GM18951 (cell line): ENCODE results near the gene DLK2.
"Not testable (repeated sequence)": the region's sequence is repeated elsewhere in the genome, so short reads cannot be mapped to it uniquely, and the experiment has no call there.

ENCODE experiments used
- POLR2A ChIP-seq: IDR thresholded peaks from 4 replicates; pipeline ENCODE4 v1.6.1; 2011; ENCODE audit warnings: mild to moderate bottlenecking; ENCODE audit not compliant: insufficient read length, insufficient read depth; ENCODE audit errors: extremely low read depth
- in situ Hi-C: fragments of 300-500 bp; cut with MboI; formaldehyde crosslinking; loops from one replicate; pipeline ENCODE4 v1.12.0; 2022; ENCODE audit warnings: low sequenced_read_pairs, mixed read lengths, inconsistent platforms; ENCODE audit not compliant: unreplicated experiment

Gene DLK2

DNA sequence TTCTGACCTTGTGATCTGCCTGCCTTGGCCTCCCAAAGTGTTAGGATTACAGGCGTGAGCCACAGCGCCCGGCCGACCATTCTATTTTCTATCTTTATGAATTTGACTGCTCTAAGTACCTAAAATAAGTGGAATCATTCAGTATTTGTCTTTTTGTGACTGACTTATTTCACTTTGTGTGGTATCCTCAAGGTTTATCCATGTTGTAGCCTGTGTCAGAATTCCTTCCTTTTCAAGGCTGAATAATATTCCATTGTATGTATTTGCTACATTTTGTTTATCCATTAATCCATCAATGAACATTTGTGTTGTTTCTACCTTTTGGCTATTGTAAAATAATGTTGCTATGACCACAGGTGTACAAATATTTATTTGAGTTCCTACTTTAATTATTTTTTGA, 17.2 kb upstream of the DLK2 start:
- in situ Hi-C loops: no loop called here
- TF ChIP-seq POLR2A: no peak

DNA sequence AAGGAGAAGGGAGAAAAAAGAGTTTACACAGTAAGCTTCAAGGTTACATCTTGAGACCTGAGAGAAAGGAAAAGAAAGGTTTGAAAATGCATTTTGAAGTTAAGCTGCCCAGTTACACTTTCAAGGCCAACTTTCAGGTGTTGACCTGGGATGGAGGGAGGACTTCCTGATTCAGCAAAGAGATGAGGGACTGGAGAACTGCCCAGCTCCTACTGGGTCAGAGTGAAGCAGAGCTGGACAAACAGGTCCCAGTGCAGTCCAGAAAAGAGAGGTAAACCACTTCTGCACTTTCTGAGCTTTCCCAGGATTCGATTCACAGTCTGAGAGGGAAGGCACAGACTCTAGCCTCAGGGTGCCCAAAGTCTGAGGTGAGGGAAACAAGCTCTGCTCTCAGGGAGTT, 16.1 kb upstream of the DLK2 start:
- no peak for TF ChIP-seq POLR2A
- in situ Hi-C loops: no loop called here

DNA sequence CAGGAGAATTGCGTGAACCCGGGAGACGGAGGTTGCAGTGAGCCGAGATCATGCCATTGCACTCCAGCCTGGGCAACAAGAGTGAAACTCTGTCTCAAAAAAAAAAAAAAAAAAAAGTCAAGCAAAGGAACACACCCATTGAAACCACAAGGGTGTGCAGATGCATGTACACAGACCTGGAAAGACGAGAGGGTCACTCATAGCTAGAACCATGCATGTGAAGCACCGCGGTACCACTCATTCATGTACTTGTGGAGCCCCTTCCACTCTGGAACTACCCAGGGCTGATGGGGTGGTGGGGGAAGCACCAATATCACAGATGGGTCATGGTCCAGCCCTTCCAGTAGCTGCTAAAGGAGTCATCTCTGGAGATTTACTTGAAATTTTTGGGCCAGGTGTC, 14.6 kb upstream of the DLK2 start:
- in situ Hi-C loops: no loop called here

DNA sequence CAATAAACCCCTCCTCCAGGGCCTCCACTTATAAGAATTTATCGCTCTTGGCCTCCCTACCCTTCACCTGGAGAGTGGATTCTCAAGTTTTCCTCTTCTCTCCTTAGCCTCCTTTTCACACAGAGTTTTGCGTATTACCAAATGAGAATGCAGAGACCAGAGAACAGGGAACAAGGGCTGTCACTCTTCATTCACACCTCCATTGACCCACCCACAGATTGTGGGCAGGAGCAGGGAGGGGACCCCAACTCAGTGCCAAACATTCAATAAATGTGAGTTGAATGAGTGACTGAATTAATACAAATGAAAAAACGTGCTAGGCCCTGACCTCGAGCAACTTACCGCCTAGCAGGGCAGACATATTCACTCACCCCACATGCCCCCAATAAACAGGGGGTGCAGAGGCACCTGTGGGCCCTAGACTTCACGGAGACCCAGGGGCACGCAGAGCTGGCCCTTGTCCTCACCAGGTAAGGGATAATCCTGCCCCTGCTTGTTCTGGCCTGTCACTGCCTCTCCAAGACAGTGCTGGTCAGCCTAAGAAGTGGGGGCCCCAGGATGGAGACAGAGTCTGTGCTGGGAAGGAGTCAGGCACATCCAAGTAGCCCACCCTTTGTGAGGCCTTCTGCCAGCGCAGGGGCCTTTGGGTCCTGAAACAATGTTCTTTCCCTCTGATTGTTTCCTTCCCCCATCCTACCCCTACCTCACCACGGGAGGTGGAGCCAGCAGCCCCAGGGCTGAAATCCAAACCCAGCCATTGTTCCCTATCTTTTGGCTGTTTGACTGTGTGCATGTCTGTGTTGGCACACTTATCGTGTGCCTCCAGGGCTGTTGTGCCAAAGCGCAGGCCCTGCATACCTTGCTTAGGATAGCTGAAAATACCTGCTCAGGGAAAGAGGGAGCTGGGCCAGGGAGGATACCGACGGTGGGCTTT, 13.7 kb upstream of the DLK2 start:
- TF ChIP-seq POLR2A: no peak
- in situ Hi-C loops: no loop called here

More for the DNA sequence above, 14.6 kb upstream of the DLK2 start:
- no peak for TF ChIP-seq POLR2A

DNA sequence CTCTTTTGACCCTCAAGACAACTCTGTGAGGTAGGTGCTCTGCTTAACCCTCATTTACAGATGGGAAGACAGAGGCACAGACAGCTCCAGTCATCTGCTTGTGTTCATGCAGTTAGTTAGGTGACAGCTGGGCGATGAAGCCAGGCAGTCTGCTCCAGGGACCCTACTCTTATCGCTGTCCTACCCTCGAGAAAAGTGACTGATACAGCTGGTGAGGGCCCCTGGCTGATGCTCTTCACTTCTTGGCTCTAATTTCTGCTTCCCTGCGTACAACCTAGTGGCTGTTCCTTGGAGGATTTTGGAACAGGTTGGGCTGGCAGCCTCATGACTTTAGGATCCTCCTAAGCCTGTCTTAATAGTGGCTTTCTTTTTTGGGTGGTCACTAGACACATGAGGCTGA, 12.9 kb upstream of the DLK2 start:
- in situ Hi-C loops: no loop called here
- TF ChIP-seq POLR2A: no peak

DNA sequence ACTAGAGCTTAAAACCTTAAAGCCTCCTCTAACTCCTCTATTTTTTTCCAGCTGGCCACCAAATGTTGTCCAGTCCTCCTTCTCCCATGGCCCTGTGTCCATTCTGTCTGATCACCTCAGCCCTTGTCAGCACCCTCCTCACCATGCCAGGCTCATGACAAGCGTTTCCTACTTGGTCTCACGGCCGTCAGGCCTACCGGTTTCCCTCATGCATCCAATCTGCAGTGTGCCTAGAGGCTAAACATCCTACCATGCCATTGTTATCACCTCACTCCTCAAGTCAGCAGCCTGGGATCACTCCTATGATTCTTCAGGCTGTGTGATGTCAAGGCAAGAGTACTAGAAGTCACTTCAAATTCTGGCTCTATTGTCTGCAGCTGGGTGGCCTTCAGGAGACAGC, 12.4 kb upstream of the DLK2 start:
- TF ChIP-seq POLR2A: no peak
- in situ Hi-C loops: no loop called here

DNA sequence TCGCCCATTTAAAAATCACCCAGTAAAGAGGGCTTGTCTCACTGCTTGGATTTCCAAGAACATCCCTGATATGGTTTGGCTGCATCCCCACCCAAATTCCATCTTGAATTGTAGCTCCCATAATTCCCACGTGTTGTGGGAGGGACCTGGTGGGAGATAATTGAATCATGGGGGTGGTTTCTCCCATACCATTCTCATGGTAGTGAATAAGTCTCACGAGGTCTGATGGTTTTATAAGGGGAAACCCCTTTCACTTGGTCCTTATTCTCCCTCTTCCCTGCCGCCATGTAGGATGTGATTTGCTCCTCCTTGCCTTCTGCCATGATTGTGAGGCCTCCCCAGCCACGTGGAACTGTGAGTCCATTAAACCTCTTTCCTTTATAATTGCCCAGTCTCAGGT, 11.9 kb upstream of the DLK2 start:
- in situ Hi-C loops: not testable (repeated sequence)

DNA sequence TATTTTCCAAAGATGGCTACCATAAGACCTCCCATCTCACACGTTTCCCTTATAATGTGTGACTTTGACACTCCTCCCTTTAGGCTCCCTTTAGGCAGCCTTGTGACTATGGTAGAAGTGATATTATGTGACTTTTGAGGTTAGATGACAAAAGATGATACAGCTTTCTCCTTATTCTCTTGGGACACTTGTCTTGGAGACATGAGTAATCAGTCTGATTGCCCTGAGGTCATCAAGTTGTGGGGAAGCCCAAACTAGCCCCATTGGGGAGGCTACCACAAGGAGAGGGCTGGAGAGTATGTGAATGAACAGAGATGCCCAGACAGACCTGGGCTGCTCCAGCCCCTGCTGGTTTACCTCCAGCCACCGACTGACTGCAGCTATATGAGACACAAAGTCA, 10.6 kb upstream of the DLK2 start:
- TF ChIP-seq POLR2A: no peak
- in situ Hi-C loops: no loop called here

DNA sequence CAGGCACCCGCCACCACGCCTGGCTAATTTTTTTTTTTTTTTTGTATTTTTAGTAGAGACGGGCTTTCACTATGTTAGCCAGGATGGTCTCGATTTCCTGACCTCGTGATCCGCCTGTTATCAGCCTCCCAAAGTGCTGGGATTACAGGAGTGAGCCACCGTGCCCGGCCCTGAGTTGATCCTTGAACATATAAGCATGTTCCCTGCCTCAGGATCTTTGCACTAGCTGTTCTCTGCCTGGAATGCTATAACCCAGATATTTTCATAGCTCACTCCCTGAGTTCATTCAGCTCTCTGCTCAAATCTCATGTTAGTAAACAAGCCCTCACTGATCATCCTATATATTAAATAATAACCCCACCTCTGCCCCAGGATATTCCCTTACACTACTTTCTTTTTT, 9.0 kb upstream of the DLK2 start:
- in situ Hi-C loops: no loop called here
- TF ChIP-seq POLR2A: no peak

DNA sequence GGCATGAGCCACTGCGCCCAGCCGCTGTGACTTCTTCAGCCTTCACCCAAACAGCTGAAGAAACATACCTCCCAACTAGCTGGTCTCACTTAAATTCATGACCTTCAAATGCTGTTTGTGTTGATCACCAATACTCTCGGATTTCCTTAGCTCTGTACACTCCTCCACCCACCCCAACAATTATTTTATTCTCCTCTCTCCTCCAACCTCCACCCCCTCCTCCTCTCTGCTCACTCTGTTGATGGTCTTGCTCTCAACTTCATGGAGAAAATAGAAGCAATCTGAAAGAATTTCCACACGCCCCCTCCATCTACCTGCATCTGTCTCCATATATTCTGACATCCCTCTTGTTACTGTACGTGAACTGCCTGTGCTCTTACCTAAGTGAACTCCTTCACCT, 6.6 kb upstream of the DLK2 start:
- TF ChIP-seq POLR2A: no peak
- in situ Hi-C loops: no loop called here

DNA sequence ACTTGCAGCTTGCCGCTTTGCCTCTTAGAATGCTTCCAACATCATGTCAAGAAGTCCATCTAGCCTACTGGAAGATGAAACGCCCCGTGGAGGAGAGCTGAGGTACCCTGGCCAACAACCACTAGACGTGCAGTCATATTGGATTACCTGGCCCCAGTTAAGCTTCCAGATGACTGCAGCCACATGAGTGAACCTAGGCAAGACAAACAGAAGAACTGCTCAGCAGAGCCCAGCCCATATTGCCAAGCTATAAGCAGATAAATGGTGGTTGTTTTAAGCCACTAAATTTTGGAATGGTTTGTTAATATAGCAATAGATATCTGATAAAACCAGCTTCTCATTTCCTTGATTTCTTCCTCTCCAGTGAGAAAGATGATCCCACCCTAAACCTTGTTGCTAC, 4.7 kb upstream of the DLK2 start:
- in situ Hi-C loops: no loop called here
- TF ChIP-seq POLR2A: no peak

DNA sequence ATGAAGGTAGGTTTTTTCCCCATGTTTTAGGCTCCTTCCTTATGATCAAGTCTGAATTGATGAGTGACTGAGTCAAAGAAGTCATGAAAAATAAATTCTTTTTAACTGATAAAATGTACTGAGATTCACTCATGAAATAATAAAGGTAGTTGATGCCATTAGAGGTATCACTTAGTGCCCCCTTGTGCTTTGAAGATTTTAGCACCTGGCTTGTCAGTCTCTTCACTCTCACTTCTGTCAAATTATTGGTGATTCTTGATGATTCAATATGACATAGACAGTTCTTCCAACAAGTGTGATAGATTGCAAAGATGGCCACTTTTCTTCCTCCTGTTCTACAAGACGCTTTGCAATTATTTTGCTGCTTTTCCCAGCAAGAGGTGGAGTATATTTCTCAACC, 4.2 kb upstream of the DLK2 start:
- in situ Hi-C loops: loop anchor here (10.0 kb wide), 1 partner anchor 45 kb away; no protein-coding TSS in a partner anchor
- TF ChIP-seq POLR2A: no peak

DNA sequence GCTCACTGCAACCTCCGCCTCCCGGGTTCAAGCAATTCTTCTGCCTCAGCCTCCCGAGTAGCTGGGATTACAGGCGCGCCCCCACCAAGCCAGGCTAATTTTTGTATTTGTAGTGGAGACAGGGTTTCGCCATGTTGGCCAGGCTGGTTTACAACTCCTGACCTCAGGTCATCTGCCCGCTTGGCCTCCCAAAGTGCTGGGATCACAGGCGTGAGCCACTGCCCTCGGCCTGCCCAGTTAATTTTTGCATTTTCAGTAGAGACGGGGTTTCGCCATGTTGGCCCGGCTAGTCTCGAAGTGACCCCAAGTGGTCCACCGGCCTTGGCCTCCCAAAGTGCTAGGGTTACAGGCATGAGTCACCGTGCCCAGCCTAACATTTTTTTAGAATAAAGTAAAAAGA, 2.8 kb upstream of the DLK2 start:
- in situ Hi-C loops: loop anchor here (10.0 kb wide), 1 partner anchor 47 kb away; no protein-coding TSS in a partner anchor

DNA sequence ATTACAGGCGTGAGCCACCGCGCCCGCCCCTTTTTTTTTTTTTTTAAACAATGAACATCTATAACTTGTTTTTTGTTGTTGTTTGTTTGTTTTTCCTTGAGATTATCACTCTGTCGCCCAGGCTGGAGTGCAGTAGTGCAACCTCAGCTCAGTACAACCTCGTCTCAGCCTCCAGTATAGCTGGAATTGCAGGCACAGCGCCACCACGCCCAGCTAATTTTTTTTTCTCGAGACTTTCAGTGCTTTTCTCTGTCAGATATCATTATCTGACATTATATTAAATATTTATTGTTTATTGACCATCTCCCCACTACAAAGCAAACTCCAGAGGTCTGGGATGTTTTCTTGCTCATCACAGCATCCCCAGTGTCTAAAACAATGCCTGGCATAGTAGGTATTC, 2.3 kb upstream of the DLK2 start:
- TF ChIP-seq POLR2A: no peak
- in situ Hi-C loops: loop anchor here (10.0 kb wide), 1 partner anchor 47 kb away; no protein-coding TSS in a partner anchor

DNA sequence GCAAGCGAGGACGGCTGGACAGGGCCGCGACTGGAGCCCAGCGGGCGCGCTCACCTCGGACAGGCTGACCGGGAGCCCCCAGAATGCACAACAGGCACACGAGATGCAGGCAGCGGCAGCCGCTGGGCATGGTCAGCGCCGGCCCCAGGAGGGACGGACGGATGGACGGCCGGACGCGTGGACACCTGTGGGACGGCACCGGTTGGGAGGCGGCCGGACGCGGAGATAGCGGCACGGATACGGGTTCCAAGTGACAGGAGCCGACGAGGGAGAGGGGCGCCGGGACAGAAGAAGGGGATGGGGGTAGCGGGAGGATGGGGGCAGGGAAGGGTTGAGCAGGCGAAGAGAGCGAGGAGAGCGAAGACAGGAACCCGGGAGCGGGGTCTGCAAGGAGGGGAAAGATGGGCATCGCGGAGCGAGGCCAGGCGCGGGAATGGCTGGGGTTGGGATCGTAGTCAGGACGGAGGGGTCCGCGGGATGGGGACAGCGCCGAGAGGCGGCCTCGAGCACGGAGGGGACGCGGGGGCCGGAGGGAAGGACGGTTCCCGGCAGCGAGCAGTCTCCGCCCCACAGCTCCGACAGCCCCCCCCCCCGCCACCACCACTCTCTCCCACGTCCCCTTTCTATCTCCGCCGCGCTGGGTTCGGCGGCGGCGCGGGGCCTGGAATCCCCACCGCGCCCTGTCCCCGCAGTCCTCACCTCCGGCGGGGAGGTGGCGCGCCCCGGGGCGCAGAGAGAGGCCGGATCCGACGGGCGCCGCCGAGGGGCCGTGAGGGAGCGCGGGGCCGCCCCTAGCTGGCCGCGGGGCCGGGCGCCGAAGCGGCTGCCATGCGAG, 435 bp downstream of the DLK2 start:
- TF ChIP-seq POLR2A: peak; percentile 21
- in situ Hi-C loops: loop anchor here (10.0 kb wide), 1 partner anchor 50 kb away; no protein-coding TSS in a partner anchor
